ENCODE results near the gene GREB1. TPM values are rescaled to one million over a fixed set of nuclear protein-coding genes. Genes with fewer than 3 reads are reported as not detected.

The GREB1 gene
- total and polyA plus RNA-seq, 9 donors: 104 to 723 (median 232) TPM

DNA sequence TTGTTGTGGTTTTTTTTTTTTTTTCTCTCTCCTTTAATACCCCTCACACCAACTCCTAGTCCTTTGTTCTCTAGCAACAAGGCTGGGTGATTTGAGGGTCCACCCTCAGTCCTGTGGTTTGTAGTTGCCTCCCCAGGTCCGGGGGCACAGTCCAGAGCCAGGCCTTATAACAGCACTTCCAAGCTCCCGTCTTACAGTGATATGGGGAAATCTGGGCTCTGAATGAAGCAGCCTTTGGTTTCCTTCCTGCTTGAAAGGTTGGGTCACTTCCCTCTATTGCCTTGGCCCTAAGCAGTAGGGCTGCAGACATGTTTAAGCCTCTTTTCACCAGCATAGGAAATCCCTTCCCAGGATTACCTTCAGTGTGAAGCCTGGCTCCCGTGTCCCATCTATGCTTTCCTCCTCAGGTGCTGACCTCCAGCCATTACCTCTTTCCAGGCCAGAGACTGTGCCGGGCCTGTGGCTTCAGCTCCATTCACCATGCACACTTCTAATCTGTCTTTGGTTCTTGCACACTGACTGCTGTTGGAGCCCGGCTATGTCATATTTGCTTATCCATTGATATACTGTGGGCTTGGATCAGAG is 157.3 kb downstream of the GREB1 start:
- DNase-seq: no peak
- Histone ChIP-seq H3K4me3 (no peak overlapping the region), H3K36me3 (no peaks in the 10 kb centered on the region), H3K27me3 (no peaks in the 10 kb centered on the region), H3K9me3 (no peaks in the 10 kb centered on the region), H3K4me1 (ENCODE audit: insufficient read depth) (peaks cover 8% of the 10 kb centered on the region), H3K27ac (no peak overlapping the region)
- intact Hi-C loops (cut with DNase I): loop anchor here in 1 of 4 donors (5.0 kb wide), 1 partner anchor 86 kb away; no protein-coding TSS in a partner anchor
- no peak for TF ChIP-seq CTCF (IDR thresholded peaks at IDR 0.05)
- TF ChIP-seq POLR2A (IDR thresholded peaks at IDR 0.05): no peak
- TF ChIP-seq EP300 (IDR thresholded peaks at IDR 0.05): no peak
- 84% methylated on average over 5 of the region's 5 CpGs for WGBS, 3 donors

Small RNAs within 50 kb of the gene (microRNA-seq; reads per million reads assigned to microRNA genes)
- gene MIR4429: 0 reads per million in 3 donors

Small RNAs within 50 kb of the gene (small RNA-seq; reads per million reads assigned to genes)
- gene MIR4429: not detected
- gene RN7SL674P: not detected
- not detected for gene RNA5SP84
- gene RNU2-13P: not detected

Other genes starting within 250 kb of the GREB1 start
- gene ROCK2, start 189.4 kb upstream of the GREB1 start, total RNA-seq: 10 to 100 TPM; 40.1 to 71.9 (median 52.7) TPM
- 10 to 100 TPM; 13.2 to 25.8 TPM for gene ROCK2, start 189.4 kb upstream of the GREB1 start, polyA plus RNA-seq
- gene E2F6, start 67.9 kb upstream of the GREB1 start, total RNA-seq: 10 to 100 TPM; 10.5 to 19.6 (median 17.7) TPM
- gene E2F6, start 67.9 kb upstream of the GREB1 start, polyA plus RNA-seq: 10 to 100 TPM in 1 of 2 donors, 1 to 10 TPM in 1; 9.9 to 13.6 TPM
- 1 to 10 TPM in 3 of 7 donors, under 1 TPM in 2, not detected in 2; 0.63 to 3.8 (median 1.1) TPM for gene NTSR2, start 136.2 kb downstream of the GREB1 start, total RNA-seq
- gene NTSR2, start 136.2 kb downstream of the GREB1 start, polyA plus RNA-seq: under 1 TPM; 0.33 to 0.53 TPM
- 100 to 1,000 TPM in 1 of 7 donors, 10 to 100 TPM in 6; 19.9 to 144 (median 57.1) TPM for gene LPIN1, start 212.6 kb downstream of the GREB1 start, total RNA-seq
- 10 to 100 TPM; 25.6 to 33.7 TPM for gene LPIN1, start 212.6 kb downstream of the GREB1 start, polyA plus RNA-seq

All from ovary (tissue), 9 donors.